22Rv1 (cell line): Measurements from ENCODE around the gene SIDT1.

Source experiments
- ZFX ChIP-seq: fragments of 450-650 bp; IDR thresholded peaks from 2 replicates; pipeline ENCODE4 v1.6.1; 2017; ENCODE audit warnings: antibody characterized with exemption, borderline replicate concordance
- TF ChIP-seq, protein P1 (sequence below): fragments of 450-650 bp; IDR thresholded peaks from 2 replicates; pipeline ENCODE4 v1.5.1; 2017; ENCODE audit warnings: mild to moderate bottlenecking

GRCh38 chr3:113585720-113586119 is 53.4 kb downstream of the SIDT1 start:
- TF ChIP-seq, protein P1, sequence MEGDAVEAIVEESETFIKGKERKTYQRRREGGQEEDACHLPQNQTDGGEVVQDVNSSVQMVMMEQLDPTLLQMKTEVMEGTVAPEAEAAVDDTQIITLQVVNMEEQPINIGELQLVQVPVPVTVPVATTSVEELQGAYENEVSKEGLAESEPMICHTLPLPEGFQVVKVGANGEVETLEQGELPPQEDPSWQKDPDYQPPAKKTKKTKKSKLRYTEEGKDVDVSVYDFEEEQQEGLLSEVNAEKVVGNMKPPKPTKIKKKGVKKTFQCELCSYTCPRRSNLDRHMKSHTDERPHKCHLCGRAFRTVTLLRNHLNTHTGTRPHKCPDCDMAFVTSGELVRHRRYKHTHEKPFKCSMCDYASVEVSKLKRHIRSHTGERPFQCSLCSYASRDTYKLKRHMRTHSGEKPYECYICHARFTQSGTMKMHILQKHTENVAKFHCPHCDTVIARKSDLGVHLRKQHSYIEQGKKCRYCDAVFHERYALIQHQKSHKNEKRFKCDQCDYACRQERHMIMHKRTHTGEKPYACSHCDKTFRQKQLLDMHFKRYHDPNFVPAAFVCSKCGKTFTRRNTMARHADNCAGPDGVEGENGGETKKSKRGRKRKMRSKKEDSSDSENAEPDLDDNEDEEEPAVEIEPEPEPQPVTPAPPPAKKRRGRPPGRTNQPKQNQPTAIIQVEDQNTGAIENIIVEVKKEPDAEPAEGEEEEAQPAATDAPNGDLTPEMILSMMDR, result no peak
- TF ChIP-seq ZFX, result no peak
